Inflammatory macrophage treated with lipopolysaccharide for 1 hour (primary cell): ENCODE measurements around the gene SLC44A3.
"Not testable (repeated sequence)": the region's sequence is repeated elsewhere in the genome, so short reads cannot be mapped to it uniquely, and the experiment has no call there.

ENCODE experiments used
- DNase-seq, 2 donors: peaks; one replicate each; pipeline ENCODE4 v3.0.0-alpha.2; 2020 to 2022

Gene SLC44A3

DNA sequence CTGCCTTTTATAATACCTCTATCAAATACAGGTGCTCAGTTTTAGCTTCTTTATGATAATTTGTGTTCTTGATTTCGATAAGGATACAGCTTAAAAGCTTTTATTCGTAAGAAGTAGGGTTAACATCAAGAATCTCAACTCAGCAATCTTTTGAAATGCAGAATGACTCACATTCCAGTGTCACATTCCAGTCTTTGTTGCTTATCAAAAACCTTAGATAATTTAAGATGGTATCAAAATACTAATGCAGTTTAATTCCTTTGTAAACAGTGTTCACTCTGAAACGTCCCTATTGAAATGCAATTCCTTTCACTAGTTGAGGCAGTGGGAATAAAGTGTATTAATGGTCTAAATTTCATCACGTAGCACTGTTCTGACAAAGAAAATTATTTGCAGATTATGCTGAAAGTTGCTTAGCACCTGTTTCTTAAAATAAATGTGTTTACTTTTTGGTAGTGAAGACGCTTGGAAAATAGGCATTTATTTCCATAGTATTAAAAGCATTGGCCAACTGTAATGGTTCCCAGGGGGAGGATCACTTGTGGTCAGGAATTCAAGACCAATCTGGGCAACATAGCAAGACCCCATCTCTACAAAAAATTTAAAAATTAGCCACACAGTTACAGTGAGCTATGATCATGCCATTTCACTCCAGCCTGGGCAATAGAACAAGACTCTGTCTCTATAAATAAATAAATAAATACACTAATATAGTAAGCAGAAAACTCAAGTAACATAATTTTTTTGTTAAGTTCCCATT is 116.9 kb downstream of the SLC44A3 start:
- DNase-seq: no peak

GRCh38 chr1:94937820-94938219 is 117.7 kb downstream of the SLC44A3 start:
- DNase-seq: no peak

- no peak for DNase-seq
Observed at GRCh38 chr1:94940738-94941137, 120.6 kb downstream of the SLC44A3 start.

- not testable (repeated sequence) for DNase-seq
Observed at GRCh38 chr1:94941480-94941879, 121.3 kb downstream of the SLC44A3 start.

DNA sequence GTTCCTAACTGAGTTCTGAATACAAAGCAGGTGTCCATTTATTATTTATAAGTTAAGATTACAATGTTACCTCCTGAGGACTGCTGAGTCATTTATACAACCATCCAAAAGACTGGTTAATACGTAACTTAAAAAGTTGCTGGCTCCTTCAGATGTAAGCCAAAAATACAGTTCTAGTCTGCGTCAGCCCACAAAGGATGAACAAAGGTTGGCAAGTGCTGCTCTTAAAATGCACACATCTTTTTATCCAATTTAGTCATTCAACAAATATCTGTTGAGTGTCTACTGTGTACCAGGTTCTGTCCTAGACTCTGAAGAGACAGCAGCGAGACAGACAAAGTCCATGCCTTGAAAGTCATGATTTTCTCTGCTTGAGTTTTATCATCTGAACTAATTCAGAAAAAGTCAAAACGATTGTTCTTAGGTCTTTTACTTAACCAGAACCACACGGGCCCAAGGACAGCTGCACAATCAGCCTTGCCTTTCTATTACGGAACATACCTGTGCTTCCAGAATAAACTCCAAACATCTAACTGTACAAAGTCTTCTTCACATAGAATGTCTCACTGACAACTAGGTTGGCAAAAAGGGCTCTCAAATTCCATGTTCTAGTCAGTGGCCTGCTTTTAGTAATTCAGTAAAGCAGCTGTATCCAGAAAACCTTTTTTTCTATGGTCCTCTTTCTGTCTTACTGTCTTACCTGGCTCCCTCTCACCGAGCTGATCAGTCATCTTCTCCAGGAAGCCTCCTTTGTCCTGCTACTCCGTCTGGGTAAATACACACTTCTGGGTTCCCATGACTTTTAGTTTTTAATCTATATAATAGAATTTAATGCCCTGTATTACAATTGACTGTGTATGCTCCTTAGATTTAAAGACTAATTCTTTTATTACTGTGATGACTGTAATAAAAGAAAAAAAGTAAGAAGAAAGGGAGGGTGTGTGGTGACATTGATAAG is 122.3 kb downstream of the SLC44A3 start:
- DNase-seq: no peak
